ENCODE results near the gene TMCO4. TPM values are rescaled to one million over a fixed set of nuclear protein-coding genes. Genes with fewer than 3 reads are reported as not detected.
A peak's percentile ranks its signal among the peaks of the same experiment; 100 is the strongest.

Gene TMCO4
- total and polyA plus RNA-seq, 7 donors, result 16.3 to 25.1 (median 21.9) TPM

- intact Hi-C loops (cut with DNase I), result loop anchor here (5.0 kb wide), 1 partner anchor 97 kb away; no protein-coding TSS in a partner anchor
- Histone ChIP-seq H3K9me3 (no peaks in the 10 kb centered on the region), H3K27me3 (no peaks in the 10 kb centered on the region), H3K27ac (peak overlapping the region in 1 of 4 donors; percentile 8), H3K36me3 (no peaks in the 10 kb centered on the region), H3K4me1 (no peaks in the 10 kb centered on the region), H3K4me3 (peak overlapping the region in 1 of 4 donors; percentile 5)
- DNase-seq, result no peak
- 17 to 74% methylated on average over 15 of the region's 15 CpGs for WGBS, 2 donors
- TF ChIP-seq CTCF (IDR thresholded peaks at IDR 0.05) (no peak), POLR2A (IDR thresholded peaks at IDR 0.05) (no peak), POLR2AphosphoS5 (IDR thresholded peaks at IDR 0.05) (no peak), EP300 (IDR thresholded peaks at IDR 0.05) (no peak)
These were observed 14.5 kb upstream of the TMCO4 start for GRCh38 chr1:19814244-19814661.

- TF ChIP-seq POLR2A (IDR thresholded peaks at IDR 0.05) (peak in 1 of 2 donors; percentile 34), EP300 (IDR thresholded peaks at IDR 0.05) (no peak)
- Histone ChIP-seq H3K9me3 (no peaks in the 10 kb centered on the region), H3K27me3 (no peaks in the 10 kb centered on the region), H3K36me3 (no peaks in the 10 kb centered on the region), H3K27ac (no peak overlapping the region), H3K4me1 (no peaks in the 10 kb centered on the region), H3K4me3 (no peak overlapping the region)
- DNase-seq, result no peak
- 20 to 65% methylated on average over 4 of the region's 4 CpGs for WGBS, 2 donors
- intact Hi-C loops (cut with DNase I), result loop anchor here (5.0 kb wide), 1 partner anchor 96 kb away; no protein-coding TSS in a partner anchor
These were observed 13.9 kb upstream of the TMCO4 start for GRCh38 chr1:19813643-19813960.

- intact Hi-C loops (cut with DNase I), result loop anchor here (5.0 kb wide), 1 partner anchor 96 kb away; no protein-coding TSS in a partner anchor
- Histone ChIP-seq H3K4me1 (no peaks in the 10 kb centered on the region), H3K4me3 (no peak overlapping the region), H3K27me3 (no peaks in the 10 kb centered on the region), H3K27ac (no peak overlapping the region), H3K36me3 (no peaks in the 10 kb centered on the region), H3K9me3 (no peaks in the 10 kb centered on the region)
- no peak for DNase-seq
- WGBS, 2 donors, result 12 to 53% methylated on average over 15 of the region's 15 CpGs
- TF ChIP-seq POLR2A (IDR thresholded peaks at IDR 0.05) (no peak), POLR2AphosphoS5 (IDR thresholded peaks at IDR 0.05) (peak in 1 of 4 donors; percentile 36), CTCF (IDR thresholded peaks at IDR 0.05) (no peak), EP300 (IDR thresholded peaks at IDR 0.05) (no peak)
These were observed 13.3 kb upstream of the TMCO4 start for GRCh38 chr1:19812875-19813642.

- WGBS, 2 donors, result 54 to 67% methylated on average over 5 of the region's 5 CpGs
These were observed 11.6 kb upstream of the TMCO4 start for GRCh38 chr1:19811206-19811851.

More at GRCh38 chr1:19811206-19811851, 11.6 kb upstream of the TMCO4 start:
- Histone ChIP-seq H3K4me3 (no peak overlapping the region), H3K4me1 (no peaks in the 10 kb centered on the region), H3K36me3 (no peaks in the 10 kb centered on the region), H3K27ac (no peak overlapping the region), H3K9me3 (no peaks in the 10 kb centered on the region), H3K27me3 (no peaks in the 10 kb centered on the region)
- TF ChIP-seq CTCF (IDR thresholded peaks at IDR 0.05) (peak in 3 of 4 experiments; percentile 26 to 40 (median 32)), POLR2AphosphoS5 (IDR thresholded peaks at IDR 0.05) (no peak), POLR2A (IDR thresholded peaks at IDR 0.05) (no peak)
- DNase-seq, result no peak
- intact Hi-C loops (cut with DNase I), result loop anchor here (5.0 kb wide), 1 partner anchor 94 kb away; no protein-coding TSS in a partner anchor

Data from sigmoid colon (tissue), 7 donors.